Measurements from ENCODE around the gene ZBTB16. TPM values are rescaled to one million over a fixed set of nuclear protein-coding genes. Genes with fewer than 3 reads are reported as not detected.

ZBTB16 gene
- total and polyA plus RNA-seq, 11 donors, result 15.3 to 130 (median 62.8) TPM

GRCh38 chr11:114247070-114247789 lies 187.7 kb downstream of the ZBTB16 start:
- peak overlapping the region in 1 of 12 donors; percentile 18 for H3K27ac ChIP-seq
- intact Hi-C loops (cut with DNase I), result loop anchor here in 1 of 10 donors (10.0 kb wide), 1 partner anchor 52 kb away; no protein-coding TSS in a partner anchor
- no peaks in the 10 kb centered on the region for H3K9me3 ChIP-seq
- no peaks in the 10 kb centered on the region for H3K27me3 ChIP-seq
- H3K4me1 ChIP-seq, result peaks cover 0 to 48% (median 22%) of the 10 kb centered on the region in 12 donors
- no peak overlapping the region for H3K4me3 ChIP-seq
- ATAC-seq, result no peak
- WGBS, 4 donors, result 88 to 97% (median 95%) methylated on average over 10 to 11 of the region's 11 CpGs
- DNase-seq, result no peak
- peaks cover 0 to 89% (median 69%) of the 10 kb centered on the region in 9 donors for H3K36me3 ChIP-seq
- TF ChIP-seq CTCF (IDR thresholded peaks at IDR 0.05) (no peak), POLR2A (IDR thresholded peaks at IDR 0.05) (no peak)

DNA sequence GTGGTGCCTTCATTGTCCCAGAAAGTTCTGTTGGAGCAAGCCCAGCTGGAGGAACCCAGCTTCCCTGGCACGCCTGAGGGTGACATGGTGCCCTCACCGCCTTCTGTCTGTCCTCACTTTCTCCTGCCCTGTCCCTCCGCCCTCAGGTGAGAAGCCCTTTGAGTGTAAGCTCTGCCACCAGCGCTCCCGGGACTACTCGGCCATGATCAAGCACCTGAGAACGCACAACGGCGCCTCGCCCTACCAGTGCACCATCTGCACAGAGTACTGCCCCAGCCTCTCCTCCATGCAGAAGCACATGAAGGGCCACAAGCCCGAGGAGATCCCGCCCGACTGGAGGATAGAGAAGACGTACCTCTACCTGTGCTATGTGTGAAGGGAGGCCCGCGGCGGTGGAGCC lies 190.7 kb downstream of the ZBTB16 start:
- peaks cover 0 to 48% (median 4%) of the 10 kb centered on the region in 12 donors for H3K4me1 ChIP-seq
- intact Hi-C loops (cut with DNase I), result loop anchor here in 2 of 10 donors (5.0 to 10.0 kb wide), 2 partner anchors 55 to 68 kb away; no protein-coding TSS in a partner anchor
- H3K4me3 ChIP-seq, result no peak overlapping the region
- no peaks in the 10 kb centered on the region for H3K27me3 ChIP-seq
- peaks cover 0 to 81% (median 67%) of the 10 kb centered on the region in 9 donors for H3K36me3 ChIP-seq
- H3K27ac ChIP-seq, result peak overlapping the region in 3 of 12 donors; percentile 16 to 67 (median 40)
- no peak for DNase-seq
- WGBS, 4 donors, result 93 to 98% (median 96%) methylated on average over 17 of the region's 17 CpGs
- no peak for TF ChIP-seq CTCF (IDR thresholded peaks at IDR 0.05)
- no peak for TF ChIP-seq POLR2A (IDR thresholded peaks at IDR 0.05)
- H3K9me3 ChIP-seq, result no peaks in the 10 kb centered on the region
- peak in 2 of 4 donors; percentile 5 to 21 for ATAC-seq

- no peaks in the 10 kb centered on the region for H3K27me3 ChIP-seq
- H3K9me3 ChIP-seq, result no peaks in the 10 kb centered on the region
- ATAC-seq, result peak; percentile 12 to 67 (median 55)
- intact Hi-C loops (cut with DNase I), result loop anchor here in 2 of 10 donors (5.0 to 10.0 kb wide), 2 partner anchors 56 to 69 kb away; no protein-coding TSS in a partner anchor
- H3K4me1 ChIP-seq, result peaks cover 0 to 56% (median 4%) of the 10 kb centered on the region in 12 donors
- H3K36me3 ChIP-seq, result peaks cover 0 to 75% (median 57%) of the 10 kb centered on the region in 9 donors
- no peak for TF ChIP-seq CTCF (IDR thresholded peaks at IDR 0.05)
- no peak for TF ChIP-seq POLR2A (IDR thresholded peaks at IDR 0.05)
- H3K27ac ChIP-seq, result peak overlapping the region in 9 of 12 donors; percentile 16 to 67 (median 41)
- 76 to 84% (median 81%) methylated on average over 14 of the region's 14 CpGs for WGBS, 4 donors
- peak in 2 of 5 donors; percentile 61 to 69 for DNase-seq
- no peak overlapping the region for H3K4me3 ChIP-seq
Observed at GRCh38 chr11:114250993-114251814, 191.7 kb downstream of the ZBTB16 start.

Data from heart left ventricle (tissue), 16 donors.